Activated T-helper 1 cell treated with anti-CD3 and anti-CD28 coated beads, Interleukin-12 subunit alpha, Interleukin-12 subunit beta, Interleukin-2, Interleukin-4 antibody, amounts not matched to agents 30 ng/mL and 10 ng/mL and 1 ng/mL, durations not matched to agents 14 hours and 24 hours and 36 hours (primary cell): ENCODE data around the gene KCTD4. TPM values are rescaled to one million over a fixed set of nuclear protein-coding genes. Genes with fewer than 3 reads are reported as not detected.

ENCODE experiments used
- DNase-seq: peaks from one replicate; pipeline ENCODE4 v3.0.0; 2021; ENCODE audit warnings: low spot score
- H3K27ac Mint-ChIP-seq: one replicate; pipeline ENCODE4 v1.8.0; 2021; ENCODE audit warnings: mild to moderate bottlenecking, mixed read lengths
- H3K27me3 Mint-ChIP-seq: one replicate; pipeline ENCODE4 v1.8.0; 2022; ENCODE audit warnings: mild to moderate bottlenecking, moderate library complexity, mixed read lengths; ENCODE audit not compliant: insufficient read depth
- H3K36me3 Mint-ChIP-seq: one replicate; pipeline ENCODE4 v1.8.0; 2021; ENCODE audit warnings: low read depth, mixed read lengths
- H3K4me1 Mint-ChIP-seq: one replicate; pipeline ENCODE4 v1.8.0; 2021; ENCODE audit warnings: low read depth, mixed read lengths
- H3K4me3 Mint-ChIP-seq: one replicate; pipeline ENCODE4 v1.8.0; 2021; ENCODE audit warnings: mild to moderate bottlenecking, moderate library complexity, mixed read lengths
- H3K9me3 Mint-ChIP-seq: one replicate; pipeline ENCODE4 v1.8.0; 2021; ENCODE audit warnings: mixed read lengths
- intact Hi-C: fragments of 100-400 bp; cut with micrococcal nuclease; formaldehyde crosslinking; loops from one replicate; pipeline ENCODE4 v1.15.1; 2024
- total RNA-seq: library from RNA; stranded (reverse); gene quantifications from 2 replicates; pipeline ENCODE4 v1.2.3, GENCODE V29; 2022

KCTD4 gene
- total RNA-seq, 1 donor from 2014 or later = not detected

DNA sequence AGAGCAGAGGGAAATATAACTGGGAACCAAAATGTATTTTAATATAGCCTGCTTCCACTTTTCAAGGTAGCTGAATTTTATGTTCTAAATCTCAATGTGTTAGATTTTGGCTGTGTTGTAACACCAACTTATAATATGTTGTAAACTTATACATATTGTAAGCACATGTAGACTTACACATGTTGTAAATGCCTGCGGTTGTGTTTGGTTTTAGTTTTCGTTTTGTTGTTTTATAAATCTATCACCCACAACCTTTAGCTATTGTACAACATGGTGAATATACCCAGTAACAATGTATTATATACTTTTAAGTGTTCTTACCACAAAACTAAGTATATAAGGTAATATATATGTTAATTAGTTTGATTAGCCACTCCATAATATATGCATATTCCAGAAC, 15.6 kb downstream of the KCTD4 start:
- no peak for DNase-seq
- no peaks in the 10 kb centered on the region for H3K9me3 Mint-ChIP-seq
- no peaks in the 10 kb centered on the region for H3K27me3 Mint-ChIP-seq
- peaks cover 12% of the 10 kb centered on the region for H3K36me3 Mint-ChIP-seq
- peaks cover 14% of the 10 kb centered on the region for H3K4me1 Mint-ChIP-seq
- no peak overlapping the region for H3K4me3 Mint-ChIP-seq
- no peak overlapping the region for H3K27ac Mint-ChIP-seq
- intact Hi-C loops = no loop called here

DNA sequence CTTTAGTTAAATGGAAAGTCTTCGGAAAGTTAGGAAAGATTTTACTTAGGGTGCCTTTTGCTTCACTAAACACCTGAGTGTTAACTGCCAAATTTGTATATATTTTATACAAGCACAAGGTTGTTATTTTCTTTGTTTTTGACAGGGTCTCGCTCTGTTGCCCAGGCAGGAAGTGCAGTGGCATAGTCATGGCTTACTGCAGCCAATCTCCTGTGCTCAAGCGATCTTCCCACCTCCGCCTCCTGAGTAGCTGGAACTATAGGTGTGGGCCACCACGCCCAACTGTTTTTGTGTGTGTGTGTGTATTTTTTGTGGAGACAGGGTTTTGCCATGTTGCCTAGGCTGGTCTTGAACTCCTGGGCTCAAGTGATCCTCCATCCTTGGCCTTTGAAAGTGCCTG, 16.2 kb downstream of the KCTD4 start:
- Mint-ChIP-seq H3K36me3 (peaks cover 12% of the 10 kb centered on the region), H3K27ac (no peak overlapping the region), H3K9me3 (no peaks in the 10 kb centered on the region), H3K4me3 (no peak overlapping the region), H3K4me1 (peaks cover 18% of the 10 kb centered on the region), H3K27me3 (no peaks in the 10 kb centered on the region)
- no peak for DNase-seq
- intact Hi-C loops = no loop called here

DNA sequence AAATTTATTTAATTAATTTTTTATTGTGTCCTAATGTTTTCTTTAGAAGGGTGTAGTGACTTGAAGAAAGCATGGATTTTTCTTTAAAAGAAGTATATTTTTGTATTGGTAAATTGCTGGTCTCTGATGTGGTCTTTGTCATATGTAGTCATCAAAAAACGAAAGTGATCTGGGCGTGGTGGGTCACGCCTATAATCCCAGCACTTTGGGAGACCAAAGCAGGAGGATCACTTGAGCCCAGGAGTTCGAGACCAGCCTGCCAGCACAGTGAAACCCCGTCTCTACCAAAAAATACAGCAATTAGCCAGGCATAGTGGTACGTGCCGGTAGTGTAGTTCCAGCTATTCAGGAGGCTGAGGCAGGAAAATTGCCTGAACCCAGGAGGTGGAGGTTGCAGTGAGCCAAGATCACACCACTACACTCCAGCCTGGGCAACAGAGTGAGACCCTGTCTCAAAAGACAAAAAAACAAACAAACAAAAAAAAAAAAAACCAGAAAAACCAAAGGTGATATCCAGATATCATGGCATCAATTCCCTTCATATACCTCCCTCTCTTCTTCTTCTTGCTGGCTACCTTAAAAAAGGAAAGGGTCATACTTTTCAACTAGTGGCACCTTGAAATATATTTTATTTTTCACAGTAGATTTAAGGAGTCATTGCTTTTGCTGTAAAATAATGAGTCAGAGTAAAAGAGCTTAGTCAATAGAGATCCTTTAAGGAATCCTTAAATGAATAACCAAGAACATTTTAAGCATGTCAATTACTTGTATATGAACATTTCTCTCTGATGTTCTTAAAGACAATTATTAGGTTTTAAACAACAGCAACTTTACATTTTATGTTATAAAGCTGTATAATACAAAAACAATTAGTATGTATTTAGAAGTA, 19.9 kb downstream of the KCTD4 start:
- intact Hi-C loops = loop anchor here (1.0 kb wide), 1 partner anchor 25 kb away; no protein-coding TSS in a partner anchor
- Mint-ChIP-seq H3K36me3 (peaks cover 14% of the 10 kb centered on the region), H3K27me3 (no peaks in the 10 kb centered on the region), H3K9me3 (no peaks in the 10 kb centered on the region), H3K4me1 (peaks cover 44% of the 10 kb centered on the region), H3K27ac (no peak overlapping the region), H3K4me3 (no peak overlapping the region)
- DNase-seq = no peak

DNA sequence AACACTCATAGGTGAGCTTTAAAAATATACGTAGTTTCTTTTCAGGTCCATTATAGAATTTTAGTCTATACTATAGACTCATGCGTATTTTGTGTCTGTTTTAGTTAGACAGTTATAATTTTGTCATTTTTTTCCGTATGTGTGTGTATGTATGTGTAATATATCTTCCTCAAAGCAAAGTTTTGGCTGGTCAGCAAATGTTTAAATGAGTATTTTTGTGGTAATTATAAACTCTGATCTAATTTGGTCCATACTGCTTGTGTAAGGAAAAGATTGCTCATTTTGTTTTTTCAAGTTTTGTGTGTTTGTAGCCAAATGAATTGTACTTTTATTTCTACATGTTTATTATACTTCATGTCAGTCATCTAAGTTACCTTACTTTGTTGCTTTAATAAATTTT, 20.5 kb downstream of the KCTD4 start:
- no peaks in the 10 kb centered on the region for H3K9me3 Mint-ChIP-seq
- H3K4me1 Mint-ChIP-seq = peaks cover 44% of the 10 kb centered on the region
- intact Hi-C loops = no loop called here
- no peak overlapping the region for H3K27ac Mint-ChIP-seq
- no peaks in the 10 kb centered on the region for H3K27me3 Mint-ChIP-seq
- H3K36me3 Mint-ChIP-seq = peaks cover 14% of the 10 kb centered on the region
- H3K4me3 Mint-ChIP-seq = no peak overlapping the region
- DNase-seq = no peak

DNA sequence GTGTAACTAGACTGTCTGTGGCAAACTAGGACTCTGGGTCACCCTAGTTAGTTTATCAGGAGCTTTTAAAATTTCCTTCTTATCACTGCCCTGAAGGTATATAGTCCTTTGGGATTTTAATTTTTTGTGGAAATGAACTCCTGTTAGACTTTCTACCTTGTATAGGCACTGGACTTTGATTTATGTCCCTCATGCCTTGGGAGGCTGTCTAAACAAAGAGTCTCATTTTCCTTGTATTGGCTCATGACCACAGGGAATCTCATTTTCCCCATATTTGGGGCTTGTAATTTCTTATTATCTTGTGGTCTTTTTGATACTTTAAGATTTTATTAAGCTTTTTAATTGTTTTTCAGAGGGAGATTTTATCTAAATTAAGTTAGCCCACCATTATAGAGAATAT, 21.4 kb downstream of the KCTD4 start:
- Mint-ChIP-seq H3K27ac (no peak overlapping the region), H3K27me3 (no peaks in the 10 kb centered on the region), H3K36me3 (peaks cover 14% of the 10 kb centered on the region), H3K4me1 (peaks cover 38% of the 10 kb centered on the region), H3K9me3 (no peaks in the 10 kb centered on the region), H3K4me3 (no peak overlapping the region)
- intact Hi-C loops = no loop called here
- no peak for DNase-seq

DNA sequence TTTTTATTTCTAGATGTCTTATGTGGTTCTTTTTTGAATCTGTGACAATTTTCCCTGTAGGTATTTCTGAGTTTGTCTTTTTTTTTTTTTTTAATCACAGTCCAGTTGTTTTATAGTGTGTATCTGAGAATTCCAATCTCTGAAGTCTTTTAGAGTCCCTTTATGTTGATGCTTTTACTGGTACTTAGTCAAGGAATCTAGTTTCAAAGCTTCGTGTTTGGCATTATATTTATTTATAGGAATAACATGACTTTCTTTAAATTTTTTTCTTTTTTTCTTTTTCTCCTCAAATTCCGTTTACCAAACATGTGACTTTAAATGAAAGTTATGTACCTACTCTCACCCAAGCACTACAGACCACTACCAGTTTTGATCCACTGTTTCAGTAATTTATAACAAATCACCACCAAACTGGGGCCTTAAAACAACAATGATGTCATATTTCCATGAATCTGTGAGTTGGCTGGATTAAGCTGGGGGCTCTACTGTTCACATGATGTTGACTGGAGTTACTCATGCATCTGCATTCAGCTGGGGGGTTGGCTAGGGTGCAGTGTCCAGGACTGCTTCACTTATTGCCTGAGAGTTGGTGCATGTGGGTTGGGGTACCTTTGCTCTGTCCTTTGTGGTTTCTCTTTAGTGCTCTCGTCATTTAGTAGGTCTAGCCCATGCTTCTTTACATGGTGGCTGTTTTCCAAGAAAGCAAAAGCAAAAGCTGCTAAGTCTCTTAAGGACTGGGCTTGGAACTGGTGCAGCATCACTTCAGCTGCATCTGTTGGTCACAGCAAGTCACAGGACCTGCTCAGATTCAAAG, 22.3 kb downstream of the KCTD4 start:
- H3K9me3 Mint-ChIP-seq = no peaks in the 10 kb centered on the region
- H3K27ac Mint-ChIP-seq = peak overlapping the region; percentile 44
- intact Hi-C loops = no loop called here
- no peak overlapping the region for H3K4me3 Mint-ChIP-seq
- H3K4me1 Mint-ChIP-seq = peaks cover 38% of the 10 kb centered on the region
- no peaks in the 10 kb centered on the region for H3K27me3 Mint-ChIP-seq
- H3K36me3 Mint-ChIP-seq = peaks cover 13% of the 10 kb centered on the region
- no peak for DNase-seq

DNA sequence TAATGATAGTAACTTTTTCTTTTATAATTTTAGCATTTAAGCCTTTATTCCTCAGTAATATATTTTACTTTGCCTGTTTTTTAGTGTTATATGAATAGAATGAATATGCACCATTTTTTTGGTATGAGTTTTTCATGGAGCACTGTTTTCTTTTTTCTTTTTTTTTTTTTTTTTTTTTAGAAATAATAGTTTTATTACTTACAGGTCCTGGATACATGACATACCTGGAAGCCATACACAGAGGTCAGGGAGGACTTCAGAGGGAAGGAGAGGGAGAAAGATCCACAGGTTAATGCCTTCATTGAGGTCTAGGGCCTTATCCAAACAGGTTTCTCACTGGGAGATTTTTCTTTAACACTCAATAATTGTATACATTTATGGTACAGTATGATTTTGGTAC, 26.4 kb downstream of the KCTD4 start:
- intact Hi-C loops = no loop called here
- H3K4me1 Mint-ChIP-seq = peaks cover 44% of the 10 kb centered on the region
- no peaks in the 10 kb centered on the region for H3K27me3 Mint-ChIP-seq
- no peaks in the 10 kb centered on the region for H3K9me3 Mint-ChIP-seq
- no peak for DNase-seq
- H3K4me3 Mint-ChIP-seq = no peak overlapping the region
- no peak overlapping the region for H3K27ac Mint-ChIP-seq
- peaks cover 18% of the 10 kb centered on the region for H3K36me3 Mint-ChIP-seq

DNA sequence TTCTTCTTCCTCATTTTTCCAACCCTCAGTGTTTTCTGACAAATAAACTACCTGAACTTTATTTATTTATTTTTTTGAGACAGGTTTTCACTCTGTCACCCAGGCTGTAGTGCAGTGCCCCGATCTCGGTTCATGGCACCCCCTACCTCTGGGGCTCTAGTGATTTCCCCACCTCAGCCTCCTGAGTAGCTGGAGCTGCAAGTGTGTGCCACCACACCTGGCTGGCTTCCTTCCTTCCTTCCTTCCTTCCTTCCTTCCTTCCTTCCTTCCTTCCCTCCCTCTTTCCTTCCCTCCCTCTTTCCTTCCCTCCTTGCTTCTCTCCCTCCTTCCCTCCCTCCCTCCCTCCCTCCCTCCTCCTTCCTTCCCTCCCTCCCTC, 32.3 kb downstream of the KCTD4 start:
- intact Hi-C loops = no loop called here
- Mint-ChIP-seq H3K4me1 (peaks cover 20% of the 10 kb centered on the region), H3K36me3 (peaks cover 16% of the 10 kb centered on the region), H3K27ac (no peak overlapping the region), H3K9me3 (no peaks in the 10 kb centered on the region), H3K4me3 (no peak overlapping the region), H3K27me3 (no peaks in the 10 kb centered on the region)
- no peak for DNase-seq

DNA sequence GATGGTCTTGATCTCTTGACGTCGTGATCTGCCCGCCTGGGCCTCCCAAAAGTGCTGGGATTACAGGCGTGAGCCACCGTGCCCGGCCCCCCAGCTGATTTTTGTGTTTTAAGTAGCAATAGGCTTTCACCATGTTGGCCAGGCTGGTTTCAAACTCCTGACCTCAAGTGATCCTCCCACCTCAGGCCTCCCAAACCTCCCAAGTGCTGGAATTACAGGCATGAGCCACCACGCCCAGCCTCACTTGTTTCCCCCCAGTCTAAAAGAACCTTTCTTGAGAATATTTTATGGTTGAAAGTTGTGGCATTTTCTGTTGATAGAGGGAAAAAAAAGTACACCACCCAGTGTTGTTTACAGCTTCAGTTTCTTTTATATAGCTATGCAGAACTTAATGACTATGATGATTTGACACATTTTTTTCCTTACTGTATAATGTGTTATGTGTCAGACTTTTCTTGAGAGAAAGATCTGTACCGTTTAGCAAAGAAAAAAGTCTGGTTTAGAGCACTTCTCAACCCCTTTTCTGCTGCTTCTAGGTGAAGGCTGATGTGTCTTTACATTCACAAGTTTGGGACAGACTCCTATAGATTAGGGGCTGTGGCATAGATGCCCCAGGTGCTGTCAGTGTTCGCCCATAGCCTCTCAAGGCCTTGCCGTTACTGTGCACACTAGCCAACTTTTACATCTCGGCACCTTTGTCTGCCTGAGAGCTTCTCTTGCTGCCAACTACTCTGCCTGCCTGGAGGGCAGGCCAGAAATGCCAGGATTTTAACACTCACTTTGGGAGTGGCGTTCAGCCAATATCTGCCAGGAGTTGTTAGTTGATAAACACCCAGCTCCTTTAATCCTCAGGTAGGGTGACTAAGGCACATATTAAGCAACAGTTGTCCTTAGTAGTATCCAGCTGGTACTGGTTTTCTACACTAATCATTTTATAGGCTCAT, 33.0 kb downstream of the KCTD4 start:
- no peak for DNase-seq
- Mint-ChIP-seq H3K27me3 (no peaks in the 10 kb centered on the region), H3K27ac (no peak overlapping the region)

DNA sequence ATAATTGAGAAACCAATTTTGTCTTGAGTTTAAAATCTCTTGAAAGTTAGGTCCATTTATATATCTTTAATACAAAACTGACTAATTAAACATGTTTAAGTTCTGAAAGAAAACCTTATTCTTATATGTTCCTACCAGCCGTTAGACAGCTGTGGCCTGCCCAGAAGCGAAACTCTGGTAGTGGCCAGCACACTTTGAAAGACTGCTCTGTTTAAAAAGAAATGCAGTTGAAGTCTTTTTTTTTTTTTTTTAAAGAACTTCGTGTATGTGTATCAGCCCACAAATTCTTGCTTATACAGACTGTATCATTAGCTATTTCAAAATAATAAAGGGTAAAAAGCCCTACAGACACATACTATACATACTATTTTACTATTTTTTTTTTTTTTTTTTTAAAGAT, 34.0 kb downstream of the KCTD4 start:
- intact Hi-C loops = no loop called here
- Mint-ChIP-seq H3K27me3 (no peaks in the 10 kb centered on the region), H3K4me1 (peaks cover 14% of the 10 kb centered on the region), H3K4me3 (no peak overlapping the region), H3K36me3 (peaks cover 9% of the 10 kb centered on the region), H3K9me3 (no peaks in the 10 kb centered on the region), H3K27ac (no peak overlapping the region)
- no peak for DNase-seq

More for the DNA sequence above, 33.0 kb downstream of the KCTD4 start:
- Mint-ChIP-seq H3K4me3 (no peak overlapping the region), H3K4me1 (peaks cover 19% of the 10 kb centered on the region), H3K9me3 (no peaks in the 10 kb centered on the region), H3K36me3 (peaks cover 16% of the 10 kb centered on the region)
- intact Hi-C loops = no loop called here

DNA sequence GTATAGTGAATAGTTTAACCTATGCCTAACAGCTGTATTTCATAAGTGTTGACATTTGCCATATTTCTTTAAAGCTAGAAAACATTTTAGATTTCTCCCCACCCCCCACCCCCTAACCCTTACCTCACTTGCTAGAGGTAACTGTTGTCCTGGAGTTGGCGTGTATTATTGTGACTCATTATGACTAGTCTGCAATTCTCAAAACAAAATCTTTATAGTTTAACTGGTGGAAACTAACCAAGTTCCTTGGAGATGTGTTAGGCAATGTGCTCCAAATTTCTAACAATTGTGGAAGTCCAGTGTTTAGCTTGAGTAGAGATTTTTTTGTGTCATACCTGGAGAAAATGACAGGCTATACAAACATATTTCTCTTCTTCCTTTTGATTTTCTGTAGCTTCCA, 38.0 kb downstream of the KCTD4 start:
- no peak overlapping the region for H3K4me3 Mint-ChIP-seq
- H3K4me1 Mint-ChIP-seq = peaks cover 14% of the 10 kb centered on the region
- H3K27me3 Mint-ChIP-seq = no peaks in the 10 kb centered on the region
- H3K9me3 Mint-ChIP-seq = peaks cover 10% of the 10 kb centered on the region
- DNase-seq = no peak
- intact Hi-C loops = loop anchor here (1.0 kb wide), 1 partner anchor 7 kb away; no protein-coding TSS in a partner anchor
- no peak overlapping the region for H3K27ac Mint-ChIP-seq
- H3K36me3 Mint-ChIP-seq = peaks cover 29% of the 10 kb centered on the region

DNA sequence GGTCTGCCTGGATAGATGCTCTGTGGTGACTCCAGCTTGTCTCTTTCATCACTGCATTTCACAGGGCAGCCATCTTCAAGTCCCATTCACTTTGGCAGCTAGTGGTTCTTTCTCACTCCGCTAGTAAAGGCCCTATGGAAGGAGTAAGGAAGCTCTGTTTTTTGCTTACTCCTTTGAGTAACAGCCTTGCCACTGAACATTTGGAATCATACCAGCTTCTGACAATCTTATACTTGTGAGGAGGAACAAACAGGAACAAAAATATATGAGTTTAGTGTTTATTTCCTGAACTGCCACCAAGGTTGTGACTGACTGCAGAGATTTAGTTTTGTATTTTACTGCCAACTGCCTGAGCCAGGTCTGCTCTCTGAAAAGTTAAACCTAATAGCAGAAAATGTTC, 38.7 kb downstream of the KCTD4 start:
- Mint-ChIP-seq H3K9me3 (peaks cover 11% of the 10 kb centered on the region), H3K27me3 (no peaks in the 10 kb centered on the region), H3K27ac (no peak overlapping the region), H3K4me3 (no peak overlapping the region), H3K36me3 (peaks cover 32% of the 10 kb centered on the region), H3K4me1 (peaks cover 14% of the 10 kb centered on the region)
- DNase-seq = no peak
- intact Hi-C loops = loop anchor here (1.0 kb wide), 1 partner anchor 8 kb away; no protein-coding TSS in a partner anchor
